GM11168 (cell line): ENCODE data around the gene GRAMD2B.

Experiments used
- in situ Hi-C: fragments of 300-500 bp; cut with MboI; formaldehyde crosslinking; loops from one replicate; pipeline ENCODE4 v1.12.0; 2022; ENCODE audit warnings: low sequenced_read_pairs; ENCODE audit not compliant: unreplicated experiment

GRAMD2B gene

DNA sequence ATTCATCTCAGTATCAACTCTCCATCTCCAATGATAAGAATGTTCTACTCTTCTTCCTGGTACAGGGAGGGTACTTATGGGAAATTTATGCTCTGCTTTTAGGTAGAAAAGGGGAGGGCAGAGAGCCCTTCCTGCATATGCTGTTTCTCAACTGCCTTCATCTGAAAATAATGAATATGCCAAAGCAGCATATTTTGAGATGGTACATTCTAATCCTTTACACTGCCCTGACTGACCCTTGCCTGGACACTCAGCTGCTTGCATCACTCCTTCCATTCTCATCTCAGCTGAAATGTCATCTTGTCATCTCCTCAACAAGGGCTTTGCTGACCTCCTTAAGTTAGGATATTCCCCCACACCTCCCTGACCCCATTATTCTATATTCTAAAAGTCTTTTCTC, 103.3 kb downstream of the GRAMD2B start:
- in situ Hi-C loops, result no loop called here

DNA sequence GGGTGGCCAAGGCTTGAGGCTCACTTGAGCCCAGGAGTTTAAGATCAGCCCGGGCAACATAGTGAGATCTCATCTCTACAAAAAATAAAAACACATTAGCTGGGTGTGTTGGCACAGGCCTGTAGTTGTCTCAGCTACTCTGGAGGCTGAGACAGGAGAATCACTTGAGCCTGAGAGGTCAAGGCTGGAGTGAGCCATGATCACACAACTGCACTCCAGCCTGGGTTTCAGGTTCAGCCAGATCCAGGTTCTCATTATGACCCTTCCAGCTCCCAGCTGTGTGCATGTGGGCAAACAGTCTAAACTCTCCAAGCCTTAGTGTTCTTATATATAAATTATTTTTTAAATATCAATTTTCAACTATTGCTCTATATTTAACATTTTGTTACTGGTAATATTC, 103.9 kb downstream of the GRAMD2B start:
- in situ Hi-C loops, result no loop called here

DNA sequence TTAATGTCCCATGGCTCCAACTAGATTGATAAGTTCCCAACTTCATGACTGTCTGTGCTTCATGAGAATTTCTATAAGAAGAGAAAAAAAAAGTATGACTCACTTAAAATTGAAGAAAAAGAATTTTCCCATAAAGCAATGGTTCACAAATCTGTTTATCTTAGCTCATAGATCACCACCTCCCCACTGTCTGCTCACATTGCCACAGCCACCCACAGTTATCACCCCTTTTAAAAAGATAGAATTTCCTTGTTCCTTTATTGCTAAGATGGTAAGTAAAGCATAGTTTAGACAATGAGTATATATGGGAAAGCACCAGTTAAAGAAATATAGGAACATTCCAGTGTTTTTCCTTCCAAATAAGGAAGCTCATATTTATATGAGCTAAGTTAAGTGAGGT, 104.7 kb downstream of the GRAMD2B start:
- in situ Hi-C loops, result no loop called here

DNA sequence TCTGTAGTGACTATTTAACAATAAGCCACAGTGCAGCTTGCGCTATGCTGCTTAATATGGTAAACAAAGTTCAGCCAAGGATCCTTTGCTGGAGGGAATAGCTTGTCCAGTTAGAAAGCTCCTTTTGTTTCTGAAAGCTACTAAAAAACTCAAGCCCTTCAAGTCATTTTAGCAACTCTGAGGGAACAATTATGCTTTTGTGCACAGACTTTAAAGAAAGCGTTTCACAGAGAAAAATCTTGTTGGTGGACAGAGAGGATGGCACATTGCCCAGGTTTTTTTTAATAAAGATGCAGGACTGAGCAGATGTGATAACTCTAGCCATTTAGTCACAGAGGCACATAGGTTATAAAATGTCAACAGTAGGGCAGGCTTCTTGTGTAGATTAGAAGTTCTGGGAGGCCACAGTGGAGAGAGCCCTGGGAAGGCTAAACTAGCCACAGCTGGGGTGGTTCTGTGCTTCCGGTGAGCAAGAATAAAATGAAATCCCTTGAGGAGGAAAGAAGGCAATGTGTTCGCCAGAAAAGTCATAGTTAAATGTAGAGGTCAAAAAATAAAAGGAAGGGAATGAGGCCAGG, 108.4 kb downstream of the GRAMD2B start:
- in situ Hi-C loops, result no loop called here

DNA sequence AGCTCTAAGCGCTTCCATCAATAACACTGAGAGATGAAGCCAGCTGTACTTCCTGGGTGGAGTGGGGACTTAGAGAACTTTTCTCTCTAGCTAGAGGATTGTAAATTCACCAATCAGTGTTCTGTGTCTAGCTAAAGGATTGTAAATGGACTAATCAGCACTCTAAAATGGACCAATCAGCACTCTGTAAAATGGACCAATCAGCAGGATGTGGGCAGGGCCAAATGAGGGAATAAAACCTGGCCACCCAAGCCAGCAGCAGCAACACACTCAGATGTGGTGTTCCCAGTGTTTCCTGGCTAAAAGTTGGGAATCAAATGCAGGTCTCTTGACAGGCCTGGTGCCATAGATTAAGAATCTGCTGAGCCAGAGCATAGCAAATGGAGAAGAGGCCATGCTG, 111.3 kb downstream of the GRAMD2B start:
- in situ Hi-C loops, result no loop called here

DNA sequence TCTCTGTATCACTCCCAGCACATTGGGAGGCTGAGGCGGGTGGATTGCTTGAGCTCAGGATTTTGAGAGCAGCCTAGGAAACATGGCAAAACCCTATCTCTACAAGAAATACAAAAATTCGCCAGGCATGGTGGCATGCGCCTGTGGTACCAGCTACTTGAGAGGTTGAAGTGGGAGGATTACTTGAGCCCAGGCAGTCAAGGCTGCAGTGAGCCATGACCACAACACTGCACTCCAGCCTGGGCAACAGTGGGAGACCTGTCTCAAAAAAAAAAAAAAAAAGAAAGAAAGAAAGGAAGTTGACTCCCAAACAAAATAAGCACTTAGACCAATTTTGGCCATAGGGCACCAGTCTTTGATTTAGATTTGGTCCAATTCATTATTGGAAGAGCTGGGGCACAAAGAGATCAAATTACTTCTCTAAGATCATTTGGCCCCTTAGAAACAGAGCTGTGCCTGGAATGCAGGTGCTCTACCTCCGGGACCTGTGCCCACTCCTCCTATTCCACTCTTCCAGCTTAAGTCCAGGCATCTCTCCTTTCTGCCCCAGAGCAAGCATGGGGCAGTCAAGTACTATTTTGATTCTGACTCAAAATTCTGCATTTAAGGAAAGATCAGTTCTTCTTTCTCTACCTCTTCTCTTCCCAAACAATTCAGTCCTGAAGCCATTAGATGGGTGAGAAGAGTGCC, 112.8 kb downstream of the GRAMD2B start:
- in situ Hi-C loops, result no loop called here

DNA sequence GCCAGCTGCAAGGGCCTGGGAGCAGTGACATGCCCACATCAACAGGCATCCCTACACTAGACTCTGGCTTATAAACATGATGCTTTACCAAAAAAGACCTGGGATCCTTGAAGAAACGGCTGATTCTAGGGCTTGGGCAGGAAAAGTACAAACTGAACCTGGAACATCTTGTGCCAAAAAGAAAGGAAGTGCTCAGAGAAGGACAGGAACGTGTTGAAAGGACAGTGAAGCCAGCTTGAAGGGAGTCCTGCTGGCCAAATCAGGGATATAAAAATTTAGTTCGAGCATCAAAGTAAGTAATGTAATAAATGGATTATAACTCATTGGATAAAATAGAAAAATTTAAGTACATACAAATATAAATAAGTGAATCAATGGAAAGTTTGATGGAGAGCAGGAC, 113.7 kb downstream of the GRAMD2B start:
- in situ Hi-C loops, result no loop called here

DNA sequence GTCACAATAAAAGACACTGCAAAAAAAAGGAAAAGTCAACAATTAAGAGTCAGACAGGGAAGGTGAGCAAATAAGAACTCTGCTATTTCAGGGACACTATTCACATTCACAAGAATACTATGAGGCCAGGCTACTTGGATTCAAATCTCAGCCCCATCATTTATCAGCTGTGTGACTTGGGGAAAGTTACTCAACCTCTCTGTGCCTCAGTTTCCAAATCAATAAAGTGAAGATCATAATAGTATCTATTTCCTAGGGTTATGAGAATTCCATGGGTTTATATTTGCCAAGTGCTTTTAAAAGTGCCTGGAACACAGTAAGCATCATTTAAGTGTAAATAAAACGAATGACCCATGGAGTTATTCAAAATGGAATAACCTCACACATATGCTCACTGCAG, 115.4 kb downstream of the GRAMD2B start:
- in situ Hi-C loops, result no loop called here

DNA sequence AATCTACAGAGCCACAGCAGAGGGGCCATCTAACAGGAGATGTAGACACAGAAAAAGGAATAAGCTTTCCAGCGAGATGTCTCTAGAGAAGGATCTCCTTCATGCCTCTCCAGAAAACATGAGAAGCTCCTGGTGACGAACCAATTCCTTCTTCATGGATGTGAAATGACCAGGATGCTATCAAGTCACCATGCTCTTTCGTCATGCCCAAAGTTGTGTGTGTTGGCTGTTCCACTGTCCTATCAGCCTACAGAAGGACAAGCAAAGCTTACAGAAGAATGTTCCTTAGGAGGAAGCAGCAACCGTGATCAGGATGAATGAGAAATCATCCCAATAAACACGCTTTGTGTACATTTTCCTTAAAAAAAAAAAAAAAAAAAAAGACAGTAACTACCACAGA, 117.4 kb downstream of the GRAMD2B start:
- in situ Hi-C loops, result loop anchor here (5.0 kb wide), 1 partner anchor 183 kb away; no protein-coding TSS in a partner anchor

DNA sequence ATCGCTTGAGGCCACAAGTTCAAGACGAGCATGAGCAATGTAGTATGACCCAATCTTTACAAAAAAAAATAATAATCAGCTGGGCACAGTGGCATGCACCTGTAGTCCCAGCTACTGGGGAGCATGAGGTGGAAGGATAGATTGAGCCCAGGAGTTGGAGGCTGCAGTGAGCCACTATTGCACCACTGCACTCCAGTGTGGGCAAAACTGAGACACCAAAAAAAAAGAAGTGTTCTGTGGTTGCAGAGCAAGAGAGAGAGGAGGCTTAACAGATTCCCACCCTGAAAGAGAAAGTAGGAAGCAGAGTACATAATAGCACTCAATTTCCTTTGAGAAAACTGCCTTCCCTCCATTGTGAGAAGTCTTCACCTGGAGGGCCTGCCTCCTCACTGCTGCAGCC, 119.2 kb downstream of the GRAMD2B start:
- in situ Hi-C loops, result loop anchor here (5.0 kb wide), 1 partner anchor 185 kb away; no protein-coding TSS in a partner anchor

DNA sequence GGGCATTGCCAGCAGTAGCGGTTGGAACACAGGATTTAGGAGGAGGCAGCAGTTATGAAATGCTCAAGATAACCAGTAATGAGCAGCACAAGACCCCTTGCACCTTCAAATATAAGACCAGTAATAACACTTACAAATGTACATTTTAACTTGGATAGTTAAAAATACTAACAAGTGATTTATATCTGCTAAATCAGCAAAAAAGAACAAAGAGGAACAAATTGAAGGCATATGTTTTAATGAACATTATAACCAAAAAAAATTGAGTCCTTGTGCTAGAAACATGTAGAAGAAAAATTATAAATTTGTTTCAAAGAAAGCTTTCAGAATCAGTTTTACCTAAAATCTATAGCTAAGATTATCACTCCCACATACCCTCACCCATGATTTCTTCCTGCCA, 119.8 kb downstream of the GRAMD2B start:
- in situ Hi-C loops, result loop anchor here (5.0 kb wide), 1 partner anchor 186 kb away; no protein-coding TSS in a partner anchor

DNA sequence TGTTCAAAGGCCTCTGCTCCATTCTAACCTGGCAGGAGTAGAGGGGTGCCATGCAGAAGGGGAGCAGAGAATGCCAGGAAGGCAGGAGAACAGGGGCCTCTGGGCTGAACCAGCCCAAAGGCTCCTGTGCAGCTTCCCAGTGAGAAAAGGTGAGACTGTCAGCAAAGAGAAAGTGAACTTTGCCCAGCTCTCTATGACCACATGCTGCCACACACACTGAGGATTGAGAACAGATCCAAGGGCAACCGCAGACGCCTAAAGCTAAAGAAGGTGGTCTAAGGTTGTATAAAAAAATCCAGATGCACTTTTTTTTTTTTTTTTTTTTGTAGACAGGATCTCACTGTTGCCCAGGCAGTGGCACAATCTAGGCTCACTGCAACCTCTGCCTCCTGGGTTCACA, 120.5 kb downstream of the GRAMD2B start:
- in situ Hi-C loops, result loop anchor here (5.0 kb wide), 1 partner anchor 186 kb away; no protein-coding TSS in a partner anchor
